HPDE6-E6E7 (cell line): ENCODE results near the gene TLL1.

Experiments
- DNase-seq: peaks from one replicate; pipeline ENCODE4 v3.0.0; 2011; ENCODE audit warnings: missing footprints; ENCODE audit errors: extremely low spot score

The TLL1 gene

DNA sequence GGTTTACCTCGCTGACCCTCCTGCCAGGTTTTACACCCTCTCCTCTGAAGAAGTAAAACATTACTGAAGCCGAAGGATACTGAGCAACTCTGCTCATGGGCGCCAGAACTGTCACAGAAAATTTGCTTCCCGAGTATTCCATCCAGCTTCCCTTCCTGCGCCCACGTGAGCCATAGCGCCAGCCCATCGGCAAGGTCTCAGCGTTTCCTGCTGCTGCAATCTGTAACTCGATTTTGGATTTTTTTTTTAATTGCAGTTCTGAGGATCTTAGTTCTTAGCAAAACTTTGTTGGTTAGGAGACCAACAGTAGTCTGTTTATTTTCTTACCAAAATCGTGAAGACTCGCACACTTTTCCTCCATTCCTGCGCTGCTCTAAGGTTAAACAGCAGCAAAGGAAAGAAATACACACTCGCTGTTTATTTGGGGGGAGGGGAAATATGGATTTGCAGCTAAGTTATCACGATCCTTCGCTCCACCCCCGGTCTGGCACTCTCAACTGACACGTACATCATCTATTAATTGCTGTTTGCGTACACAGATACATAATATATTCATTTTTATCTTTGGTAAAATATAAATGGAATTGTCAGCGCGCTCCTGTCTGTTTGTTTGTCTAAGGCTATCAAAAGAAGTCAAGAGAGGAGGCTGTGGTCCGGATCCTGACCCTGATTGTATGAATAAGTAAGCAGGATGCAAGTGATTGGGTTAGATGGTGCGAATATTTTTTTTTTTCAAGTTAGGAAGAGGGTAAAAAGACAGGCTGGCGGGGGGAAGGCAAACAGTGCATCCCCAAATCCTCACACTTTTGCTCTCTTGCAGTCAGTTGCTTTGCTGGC lies at the start of gene TLL1:
Gene TLL1 (plus strand): TSS at position 777 of the 837 bp plus-strand sequence. CDS start 668 bp downstream, outside the sequence.
- peak; percentile 26 for DNase-seq

DNA sequence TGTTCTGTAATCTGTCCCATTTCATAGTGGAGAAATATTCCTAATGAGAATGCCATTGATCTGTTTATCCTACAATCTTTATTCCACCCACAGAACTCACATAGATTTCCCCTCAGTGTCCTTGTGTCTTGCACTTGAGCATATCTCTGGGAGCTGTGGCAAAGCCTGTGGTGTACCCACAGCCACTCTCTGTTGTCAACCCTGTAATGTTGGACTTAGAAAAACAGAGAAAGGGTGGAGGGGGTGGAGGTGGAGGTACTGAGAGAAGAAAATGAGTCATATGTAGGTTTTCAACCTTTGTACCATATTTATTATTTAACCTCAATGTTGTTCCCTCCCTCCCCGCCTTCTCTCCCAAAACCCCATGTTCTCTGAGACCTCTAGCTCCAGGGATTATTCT lies 46.9 kb upstream of the TLL1 start:
- DNase-seq = no peak

DNA sequence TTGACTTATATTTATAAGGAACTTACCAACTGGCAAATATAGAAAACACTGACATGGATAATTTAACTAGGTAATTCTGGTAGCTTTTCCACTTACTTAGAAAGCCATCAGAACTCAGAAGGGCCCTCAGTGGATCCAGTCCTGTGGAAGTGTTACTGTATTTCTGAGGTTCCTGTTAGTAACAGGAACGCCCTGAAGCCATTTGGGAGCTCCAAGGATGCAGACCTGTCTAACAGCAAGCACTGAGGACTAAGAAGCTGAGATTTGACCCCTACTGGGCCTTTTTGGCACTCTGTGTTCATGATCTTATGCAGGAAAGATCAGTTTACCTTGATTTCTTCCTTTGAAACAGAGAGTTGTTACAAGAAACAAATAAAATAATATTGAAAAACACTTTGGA lies 46.0 kb upstream of the TLL1 start:
- no peak for DNase-seq

DNA sequence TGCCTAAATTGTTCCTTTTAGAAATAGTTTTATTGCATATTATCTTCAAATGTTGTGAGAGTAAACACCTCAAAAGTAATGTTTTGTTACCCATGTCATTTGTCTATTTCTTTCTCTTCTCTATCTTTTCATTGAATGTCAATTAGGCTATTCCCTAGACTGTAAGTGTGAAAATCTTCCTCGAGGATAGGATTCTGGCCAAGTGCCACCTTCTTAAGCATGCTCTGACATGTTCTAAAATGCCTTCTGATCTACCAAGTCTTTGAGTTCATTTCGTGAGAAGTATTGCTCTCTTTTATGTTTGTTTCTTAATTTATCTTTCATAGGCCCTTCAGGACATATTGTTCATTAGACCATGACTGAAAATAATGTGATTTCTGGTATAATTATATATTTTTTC lies 44.1 kb upstream of the TLL1 start:
- DNase-seq = no peak

DNA sequence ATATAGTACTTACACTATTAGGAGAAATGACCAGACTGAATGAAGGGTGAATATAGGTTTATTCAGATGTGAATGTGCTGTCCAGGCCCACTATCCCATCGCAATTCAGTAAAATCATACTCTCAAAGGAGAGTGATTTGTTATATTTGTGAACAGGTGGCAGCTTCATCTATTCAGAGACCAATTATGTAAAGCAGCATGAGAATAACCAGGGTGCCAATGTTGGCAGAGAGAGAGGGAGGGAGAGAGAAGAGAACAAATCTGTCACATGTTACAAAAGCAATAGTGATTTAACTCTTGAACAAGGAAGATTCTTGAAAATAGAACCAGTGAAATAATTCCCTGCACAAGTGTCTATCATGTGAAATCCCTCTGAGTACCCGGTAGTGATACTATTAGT lies 38.9 kb upstream of the TLL1 start:
- DNase-seq = no peak

DNA sequence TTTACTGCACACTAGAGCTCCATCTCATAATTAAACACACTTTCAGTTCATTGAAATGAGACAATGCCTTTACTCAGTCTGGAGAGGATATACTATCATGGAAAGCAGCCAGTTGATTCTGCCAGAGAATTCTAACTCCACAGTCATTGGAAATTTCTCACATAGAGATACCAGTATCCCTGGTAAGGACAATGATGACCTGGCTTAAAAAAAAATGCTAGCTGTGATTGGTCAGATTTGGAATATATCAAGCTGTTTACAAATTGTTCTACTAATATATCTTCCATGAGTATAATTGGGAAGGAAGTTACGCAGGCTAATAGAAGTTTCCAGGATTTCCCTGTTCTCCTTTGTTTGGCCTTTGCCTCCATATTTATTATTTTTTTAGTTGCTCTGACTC lies 34.5 kb upstream of the TLL1 start:
- no peak for DNase-seq

DNA sequence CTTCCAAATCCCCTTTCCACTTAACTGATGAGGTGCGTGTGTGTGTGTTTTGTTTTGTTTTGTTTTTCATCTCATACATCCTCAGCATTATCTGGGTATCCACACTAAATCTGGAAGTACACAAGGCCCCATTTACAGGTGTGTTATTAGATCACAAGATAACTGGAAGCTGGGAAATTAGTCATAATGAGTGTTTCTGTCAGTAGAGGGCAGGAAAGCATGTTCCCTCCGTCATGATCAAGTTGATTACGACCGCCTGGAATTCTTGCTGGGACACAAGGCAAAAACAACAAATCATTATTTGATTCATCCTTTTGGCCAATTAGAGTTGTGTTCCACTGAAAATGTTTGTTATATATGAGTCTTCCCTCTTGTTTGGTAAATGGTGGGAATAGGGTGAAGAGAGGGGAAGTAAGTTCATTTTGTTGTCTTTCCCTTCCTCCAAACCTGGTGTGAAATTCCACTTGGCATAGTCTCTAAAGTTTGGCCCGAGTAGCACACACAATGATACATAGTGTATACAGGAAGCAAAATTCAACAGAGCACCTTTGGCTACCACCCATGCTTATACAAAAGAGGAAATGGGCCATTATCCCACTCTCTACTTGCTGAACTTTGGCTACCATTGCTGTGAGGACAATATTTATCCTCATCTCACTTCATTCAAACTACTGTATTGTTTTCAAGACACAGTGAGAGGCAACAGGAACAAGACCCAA lies 33.3 kb upstream of the TLL1 start:
- DNase-seq = peak; percentile 23

DNA sequence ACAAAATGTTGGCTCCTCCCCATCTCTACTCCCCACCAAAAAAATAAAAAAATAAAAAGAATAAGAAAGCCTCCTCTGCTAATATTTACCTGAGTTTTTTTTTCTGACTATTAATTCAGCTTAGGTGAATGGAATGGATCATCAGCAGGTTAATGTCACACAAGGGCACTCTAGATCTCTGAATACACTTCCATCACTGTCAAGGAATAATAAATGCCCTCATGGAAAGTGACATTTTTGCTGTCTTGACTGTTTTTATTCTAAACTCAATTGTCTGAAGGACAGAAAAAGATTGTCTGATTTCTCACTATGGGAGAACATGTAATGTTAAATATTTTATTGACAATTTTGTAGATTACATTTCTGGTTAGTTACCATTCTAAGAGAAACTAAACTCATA lies 30.4 kb upstream of the TLL1 start:
- no peak for DNase-seq

DNA sequence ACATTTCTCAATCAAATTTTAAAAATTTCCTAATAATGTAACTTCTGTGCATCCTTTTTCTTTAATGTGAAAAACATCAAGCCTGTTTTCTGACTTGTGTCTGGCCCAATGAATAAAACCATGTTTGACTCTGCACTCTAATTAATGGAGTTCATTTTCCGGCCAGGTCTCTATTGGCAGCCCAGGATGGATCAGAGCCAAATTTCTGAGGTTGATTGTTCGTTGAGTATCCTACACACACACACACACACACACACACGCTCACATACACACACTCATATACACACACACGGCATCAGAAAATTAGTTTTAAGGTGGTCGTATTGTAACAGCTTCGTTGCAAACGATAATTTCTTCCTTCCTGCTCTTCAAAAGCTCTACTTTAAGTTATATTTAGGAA lies 28.9 kb upstream of the TLL1 start:
- no peak for DNase-seq

DNA sequence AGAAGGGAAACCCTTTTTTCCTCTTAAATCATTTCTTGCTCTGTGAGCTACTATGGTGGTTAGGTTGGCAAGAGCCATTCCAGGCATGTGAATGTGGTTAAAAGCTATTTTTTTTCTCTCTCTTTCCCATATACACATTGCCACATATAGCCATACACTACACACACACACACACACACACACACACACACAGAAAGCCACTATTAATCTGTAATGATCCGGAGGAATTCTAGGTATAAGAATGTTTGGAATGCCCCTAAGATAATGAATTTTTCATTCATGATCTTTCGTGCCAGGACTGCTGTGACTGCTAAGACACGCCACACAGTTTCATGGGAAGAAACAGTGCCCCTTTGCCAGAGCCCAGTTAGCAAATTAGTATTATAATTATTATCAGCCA lies 21.8 kb upstream of the TLL1 start:
- DNase-seq = no peak

DNA sequence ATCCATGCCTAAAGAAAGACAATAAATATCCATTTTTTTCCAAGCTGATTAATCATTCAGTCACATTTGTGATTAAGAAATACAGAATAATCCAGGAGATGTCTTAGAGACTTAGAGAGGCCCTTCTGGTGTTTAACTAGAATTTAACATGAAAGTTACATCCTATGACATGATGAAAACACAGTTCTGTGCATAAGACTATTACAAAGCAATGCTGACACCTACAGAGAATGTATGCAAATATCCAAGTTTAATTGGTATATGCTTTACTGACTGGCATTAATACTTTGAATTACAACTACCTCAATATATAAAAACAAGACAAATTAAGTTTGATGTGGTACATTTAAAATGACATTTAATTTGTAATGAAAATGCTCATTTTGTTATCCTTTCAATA lies 17.8 kb upstream of the TLL1 start:
- no peak for DNase-seq

DNA sequence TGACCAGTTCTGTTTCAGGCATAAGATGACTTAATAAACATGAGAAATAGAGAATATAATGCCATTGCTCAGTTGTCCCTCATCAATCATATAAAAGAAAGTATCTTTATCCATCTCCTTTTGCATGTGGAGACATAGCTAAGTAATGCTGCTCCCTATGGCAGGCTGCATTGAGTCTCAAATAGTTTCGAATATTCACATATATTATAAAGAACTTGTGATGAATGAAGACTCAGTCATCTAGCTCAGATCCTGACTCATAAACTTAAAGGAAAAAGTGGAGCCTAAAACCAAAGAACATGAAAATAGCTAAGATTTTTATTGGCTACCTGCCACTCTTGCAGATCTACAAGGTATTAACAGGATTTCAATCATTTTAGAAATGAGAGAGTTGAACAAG lies 11.7 kb upstream of the TLL1 start:
- DNase-seq = no peak

DNA sequence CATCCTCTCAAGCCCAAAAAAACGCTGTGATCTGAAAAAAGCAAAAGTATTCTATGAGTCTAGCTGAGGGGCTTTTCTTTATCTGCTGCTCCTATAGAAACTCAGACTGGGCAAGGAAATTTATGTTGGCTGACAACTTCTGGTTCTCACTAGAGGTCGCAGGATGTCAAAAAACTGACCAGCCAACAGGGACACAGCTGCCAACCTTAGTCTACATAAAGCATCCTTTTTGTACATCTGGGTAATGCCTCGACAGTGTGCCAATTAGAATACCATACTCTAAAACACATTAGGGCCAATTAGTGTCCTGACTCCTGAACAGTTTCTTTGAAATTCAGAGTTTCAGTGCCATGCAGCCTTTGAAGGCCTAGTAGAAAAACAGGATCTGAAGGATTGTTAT lies 8.8 kb upstream of the TLL1 start:
- no peak for DNase-seq

DNA sequence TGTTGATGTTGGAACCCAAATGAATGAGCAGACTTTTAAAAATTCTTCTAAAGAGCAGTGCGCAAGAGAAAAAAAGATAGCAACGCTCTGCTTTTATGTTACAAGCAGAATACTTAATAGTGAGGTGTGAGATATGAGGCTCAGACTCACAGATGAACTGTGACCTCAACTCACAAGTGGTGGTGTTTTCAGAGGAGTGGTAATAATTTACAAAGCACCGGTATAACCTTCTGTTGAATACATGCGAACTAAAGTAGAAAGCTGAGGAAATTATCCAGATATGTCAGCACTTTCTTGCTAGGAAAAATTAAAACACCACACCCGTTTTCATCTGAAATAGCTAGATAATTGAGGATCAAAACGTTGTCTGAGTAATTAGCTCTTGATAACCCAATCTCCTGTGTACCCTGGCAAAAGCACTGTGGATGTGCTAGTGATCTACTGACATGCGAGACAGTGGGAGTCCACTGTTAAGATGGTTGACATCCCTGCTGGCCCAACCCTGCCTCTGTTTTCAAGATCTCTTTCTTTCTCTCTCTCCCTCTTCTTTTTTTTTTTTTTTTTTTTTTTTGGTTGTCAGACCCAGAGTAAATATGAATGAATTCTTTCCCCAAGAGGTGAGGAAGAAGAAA lies 6.9 kb upstream of the TLL1 start:
- DNase-seq = no peak

DNA sequence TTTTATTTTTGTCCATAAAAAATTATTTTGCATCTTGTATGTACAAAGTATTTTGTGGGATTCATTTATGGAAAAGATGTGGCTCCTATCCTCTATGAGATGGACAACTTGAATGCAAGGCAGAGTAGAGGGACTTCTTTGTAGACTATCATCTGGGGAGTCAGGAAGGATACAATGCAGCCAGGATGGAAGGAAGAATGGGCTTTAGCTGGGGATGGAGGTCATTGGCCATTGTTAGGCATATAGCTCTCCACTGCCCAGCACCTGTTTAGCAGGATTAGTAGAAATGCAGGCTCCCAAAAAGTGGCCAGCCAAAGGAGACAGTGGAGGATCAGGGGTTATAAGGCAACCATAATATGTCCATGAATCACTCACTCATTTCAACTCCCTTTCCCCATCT lies 5.1 kb upstream of the TLL1 start:
- DNase-seq = no peak

DNA sequence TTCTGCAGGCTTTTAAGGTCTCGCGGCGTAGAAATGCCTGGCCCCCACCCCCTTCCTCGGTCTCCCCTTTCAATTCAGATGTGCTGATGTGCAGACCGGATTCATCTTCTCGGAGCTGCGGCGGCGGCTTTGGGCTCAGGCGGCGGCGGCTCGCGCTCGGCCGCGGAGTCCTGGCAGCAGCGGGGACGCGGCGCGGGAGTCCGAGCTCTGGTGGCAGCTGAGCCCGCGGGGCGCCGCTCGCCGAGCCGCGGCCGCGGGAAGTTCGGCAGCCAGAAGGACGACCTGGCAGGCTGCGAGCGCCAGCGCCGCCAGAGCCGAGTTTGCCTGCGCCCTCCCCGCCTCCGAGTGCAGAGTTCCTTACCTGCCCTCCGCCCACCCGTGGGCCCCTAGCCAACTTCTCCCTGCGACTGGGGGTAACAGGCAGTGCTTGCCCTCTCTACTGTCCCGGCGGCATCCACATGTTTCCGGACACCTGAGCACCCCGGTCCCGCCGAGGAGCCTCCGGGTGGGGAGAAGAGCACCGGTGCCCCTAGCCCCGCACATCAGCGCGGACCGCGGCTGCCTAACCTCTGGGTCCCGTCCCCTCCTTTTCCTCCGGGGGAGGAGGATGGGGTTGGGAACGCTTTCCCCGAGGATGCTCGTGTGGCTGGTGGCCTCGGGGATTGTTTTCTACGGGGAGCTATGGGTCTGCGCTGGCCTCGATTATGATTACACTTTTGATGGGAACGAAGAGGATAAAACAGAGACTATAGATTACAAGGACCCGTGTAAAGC lies 448 bp downstream of the TLL1 start:
- DNase-seq = peak; percentile 36

DNA sequence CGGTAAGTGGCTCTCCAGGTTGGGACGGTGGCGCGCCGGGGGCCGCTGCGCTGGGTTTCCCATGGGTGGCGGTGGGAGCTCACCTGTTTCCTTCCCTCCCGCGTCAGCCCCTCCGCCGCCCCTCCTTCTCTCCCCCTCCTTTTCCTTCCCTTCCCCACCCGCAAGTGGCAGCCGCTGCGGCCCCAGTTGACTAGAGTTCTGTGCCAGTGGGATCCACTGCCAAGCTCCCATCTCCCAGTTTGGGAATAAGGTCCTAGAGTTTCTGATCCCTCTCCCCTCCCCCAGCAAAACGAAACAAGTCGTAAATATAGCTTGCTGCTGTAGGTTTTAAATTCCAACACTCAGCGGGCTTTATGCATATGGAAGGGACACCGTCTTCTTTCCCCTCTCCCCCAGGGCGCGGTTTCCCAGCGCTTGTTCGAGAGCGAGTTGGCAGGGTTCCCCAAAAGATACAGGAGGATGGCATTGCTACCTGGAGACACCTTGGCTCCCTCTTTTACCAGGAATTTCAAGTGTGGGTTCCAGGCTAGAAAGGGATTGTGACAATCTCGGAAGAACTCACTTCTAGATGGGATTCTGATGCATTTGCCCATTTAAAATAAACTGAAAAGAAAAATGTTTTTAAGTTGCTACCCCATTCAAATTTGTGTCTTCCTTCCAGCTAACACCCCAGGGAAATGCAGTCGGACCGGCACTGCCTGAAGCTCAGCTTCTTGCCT lies 1.2 kb downstream of the TLL1 start:
- DNase-seq = peak; percentile 16

DNA sequence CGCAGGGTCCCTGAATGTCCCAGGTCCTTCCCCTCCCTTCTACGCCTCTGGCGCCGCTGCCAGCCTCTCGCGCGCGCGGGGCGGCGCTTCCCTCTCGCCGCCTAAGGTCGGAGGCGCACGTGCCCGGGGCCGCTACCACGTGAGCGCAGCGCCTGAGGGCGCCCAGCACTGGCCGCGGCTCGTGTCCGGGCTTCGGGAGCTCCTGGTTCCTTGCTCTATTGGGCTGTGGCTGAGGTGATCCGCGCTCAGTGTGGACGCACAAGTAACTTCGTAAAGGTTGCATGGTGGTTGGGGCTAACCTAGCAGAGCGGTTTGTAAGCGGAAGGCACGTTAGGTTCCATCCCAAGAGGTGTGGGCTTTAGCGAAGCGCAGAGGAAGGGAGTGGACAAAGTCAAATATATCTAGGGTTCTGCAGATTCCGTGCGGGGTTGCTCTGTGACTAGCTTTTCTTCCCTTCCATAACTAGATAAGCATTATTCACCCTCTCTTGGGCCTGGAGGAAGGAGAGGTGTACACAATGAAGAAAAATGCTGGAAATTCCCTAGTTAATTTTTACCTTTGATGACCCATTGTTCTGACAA lies 1.8 kb downstream of the TLL1 start:
- DNase-seq = peak; percentile 14

DNA sequence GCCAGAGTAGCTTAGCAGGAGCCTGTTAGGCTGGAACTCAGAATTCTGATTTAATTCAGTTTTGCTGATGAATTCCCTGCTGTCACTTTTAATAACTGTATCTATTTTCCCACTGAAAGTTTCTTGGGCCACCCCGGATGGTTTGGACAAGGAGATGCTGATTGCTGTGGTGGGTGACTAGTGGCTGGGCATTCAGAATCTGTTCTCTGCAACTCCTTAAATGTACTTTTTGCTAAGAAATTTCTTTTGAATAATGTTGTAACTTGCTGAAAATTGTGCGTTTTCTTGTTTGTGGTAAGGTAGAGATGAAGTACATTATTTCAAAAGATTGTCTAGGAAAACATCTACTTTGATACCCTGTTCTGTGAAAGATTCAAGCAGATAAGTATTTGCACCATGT lies 2.4 kb downstream of the TLL1 start:
- DNase-seq = no peak

DNA sequence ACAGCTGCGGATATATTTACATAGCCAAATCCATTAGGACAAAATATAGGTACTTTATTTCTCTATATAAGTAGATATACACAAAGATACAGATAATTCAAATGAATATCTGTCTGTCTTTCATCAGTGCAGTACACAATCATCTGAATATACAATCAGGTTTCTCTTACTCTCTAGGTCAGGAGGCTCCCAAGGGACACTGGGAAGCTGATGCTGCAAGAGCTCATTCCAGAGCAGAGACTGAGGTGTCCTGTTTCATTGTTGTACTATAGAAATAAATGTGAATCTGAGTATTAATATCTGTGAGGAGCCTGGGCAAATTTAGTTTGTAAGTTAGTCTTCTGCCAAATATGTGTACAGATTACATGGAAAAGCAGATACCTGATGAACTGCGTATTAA lies 4.2 kb downstream of the TLL1 start:
- DNase-seq = no peak

DNA sequence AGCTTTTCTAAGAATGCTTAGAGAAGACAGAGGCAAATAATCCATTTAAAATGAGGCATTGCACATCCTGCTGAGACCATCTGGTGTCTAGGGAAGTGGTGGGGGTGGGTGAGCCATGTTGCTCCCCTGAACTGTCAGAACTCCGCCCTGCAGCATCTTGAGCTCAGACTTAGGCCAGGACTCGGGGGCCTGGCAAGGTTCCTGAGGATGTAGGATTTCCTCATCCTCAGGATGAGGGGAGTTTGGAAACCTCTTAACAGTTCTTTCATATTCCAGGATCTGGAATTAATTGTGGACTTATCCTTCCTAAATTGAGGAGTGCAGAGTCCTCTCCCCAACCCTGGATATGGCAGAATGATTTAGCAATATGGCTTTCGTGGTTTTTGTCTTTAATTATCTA lies 6.6 kb downstream of the TLL1 start:
- no peak for DNase-seq
